ENCODE measurements around the gene RCN2.
"Not testable (repeated sequence)": the region's sequence is repeated elsewhere in the genome, so short reads cannot be mapped to it uniquely, and the experiment has no call there.

The RCN2 gene

DNA sequence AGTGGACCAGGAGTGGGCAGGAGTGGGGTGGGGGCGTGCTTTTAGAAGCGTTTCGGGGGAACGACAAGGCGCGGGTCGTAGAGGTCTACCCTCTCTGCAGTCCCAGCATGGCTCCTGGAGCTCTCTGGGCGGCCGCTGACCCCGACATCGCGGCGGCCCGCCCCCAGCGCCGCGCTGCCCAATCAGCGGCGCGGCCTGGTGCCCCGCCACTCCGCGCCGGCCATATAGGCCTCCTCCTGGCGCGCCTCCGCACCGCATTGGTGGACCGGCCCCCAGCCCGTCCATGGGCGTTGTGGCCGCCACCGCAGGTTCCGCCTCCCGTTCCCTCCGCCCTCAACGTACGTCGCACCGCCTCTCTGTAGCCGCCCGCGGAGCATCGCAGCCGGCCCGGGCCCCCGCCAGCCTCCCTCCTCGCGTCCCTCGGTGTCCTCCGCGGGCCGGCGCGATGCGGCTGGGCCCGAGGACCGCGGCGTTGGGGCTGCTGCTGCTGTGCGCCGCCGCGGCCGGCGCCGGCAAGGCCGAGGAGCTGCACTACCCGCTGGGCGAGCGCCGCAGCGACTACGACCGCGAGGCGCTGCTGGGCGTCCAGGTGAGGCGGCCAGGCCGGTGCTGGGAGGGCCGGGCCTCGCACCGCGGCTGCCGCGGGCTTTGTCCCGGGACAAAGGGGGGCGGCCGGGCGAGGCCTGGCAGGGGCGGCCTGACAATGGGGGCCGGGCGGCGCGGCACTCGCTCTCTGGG lies at the start of gene RCN2:
Gene RCN2, plus strand, starts transcription at position 353 of the 738 bp plus-strand sequence. Its CDS starts 93 bp downstream, at position 446.
- DNase-seq = peak; percentile 97

GRCh38 chr15:76885212-76885611 lies 46.3 kb upstream of the RCN2 start:
- no peak for DNase-seq

GRCh38 chr15:76887280-76888141 lies 44.0 kb upstream of the RCN2 start:
- not testable (repeated sequence) for DNase-seq

- DNase-seq = not testable (repeated sequence)
Measured at GRCh38 chr15:76892836-76893235, 38.7 kb upstream of the RCN2 start.

DNA sequence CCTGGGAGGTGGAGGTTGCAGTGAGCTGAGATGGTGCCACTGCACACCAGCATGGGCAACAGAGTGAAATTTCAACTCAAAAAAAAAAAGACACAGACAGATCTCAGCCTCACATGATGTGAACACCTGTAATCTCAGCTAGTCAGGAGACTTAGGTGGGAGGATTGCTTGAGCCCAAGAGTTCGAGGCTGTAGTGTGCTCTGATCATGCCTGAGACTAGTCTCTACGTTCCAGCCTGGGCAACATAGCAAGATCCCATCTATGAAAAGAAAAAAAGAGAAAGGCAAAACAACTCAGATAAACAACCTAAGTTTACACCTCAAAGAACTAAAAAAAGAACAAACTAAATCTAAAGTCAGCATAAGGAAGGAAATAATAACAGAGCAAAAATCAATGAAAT lies 37.4 kb upstream of the RCN2 start:
- no peak for DNase-seq

GRCh38 chr15:76898102-76898501 lies 33.4 kb upstream of the RCN2 start:
- no peak for DNase-seq

- DNase-seq = not testable (repeated sequence)
Measured at GRCh38 chr15:76899176-76899930, 32.2 kb upstream of the RCN2 start.

GRCh38 chr15:76899931-76900310 lies 31.6 kb upstream of the RCN2 start:
- DNase-seq = not testable (repeated sequence)

GRCh38 chr15:76901965-76902364 lies 29.6 kb upstream of the RCN2 start:
- no peak for DNase-seq

- DNase-seq = peak; percentile 47
Measured at GRCh38 chr15:76903251-76903681, 28.3 kb upstream of the RCN2 start.

- no peak for DNase-seq
Measured at GRCh38 chr15:76904461-76905012, 27.0 kb upstream of the RCN2 start.

DNA sequence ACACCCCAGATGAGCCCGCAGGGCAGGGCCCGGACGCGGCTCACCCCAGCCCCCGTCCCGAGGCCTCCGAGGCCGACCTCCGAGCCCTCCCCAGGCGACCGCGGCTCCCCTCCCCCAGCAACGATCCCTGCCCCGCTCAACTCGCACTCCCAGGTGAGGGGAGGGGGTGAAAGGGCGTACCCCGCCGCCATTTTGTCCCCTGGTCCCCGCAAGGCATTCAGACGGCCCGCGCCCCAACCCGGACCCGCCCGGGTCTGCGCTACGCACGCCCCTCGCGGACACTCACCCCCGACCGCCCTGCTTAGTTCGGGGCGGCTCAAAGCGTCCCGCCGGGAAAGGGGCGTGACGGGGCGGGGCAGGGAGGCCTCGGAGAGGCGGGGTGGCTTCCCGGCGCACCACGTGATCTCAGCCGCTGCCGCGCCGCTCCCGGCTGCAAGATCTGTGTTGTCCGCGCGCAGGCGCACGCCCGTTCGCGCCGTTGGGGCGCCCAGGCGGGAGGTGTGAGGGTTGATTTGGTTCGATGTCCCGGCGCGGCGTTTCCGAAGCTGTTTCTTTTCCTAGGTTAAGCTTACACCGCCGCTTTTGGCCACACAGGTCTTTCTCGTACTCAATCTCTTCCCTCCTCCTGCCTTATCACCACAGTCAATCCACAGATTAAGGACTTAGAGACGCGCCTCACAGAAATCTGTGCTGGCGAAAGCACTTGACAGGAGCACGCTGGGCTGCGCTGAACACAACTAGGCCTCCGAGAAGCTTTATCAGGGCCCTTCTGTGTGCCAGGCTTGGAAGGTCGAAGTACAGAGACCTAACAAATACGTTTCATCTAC lies 26.3 kb upstream of the RCN2 start, which contains the start of gene SCAPER:
Gene SCAPER, minus strand, starts transcription at position 328 of the 827 bp plus-strand sequence. CDS start 21,523 bp downstream, outside the sequence.
- peak; percentile 89 for DNase-seq

- no peak for DNase-seq
Measured at GRCh38 chr15:76905855-76906254, 25.7 kb upstream of the RCN2 start.

DNA sequence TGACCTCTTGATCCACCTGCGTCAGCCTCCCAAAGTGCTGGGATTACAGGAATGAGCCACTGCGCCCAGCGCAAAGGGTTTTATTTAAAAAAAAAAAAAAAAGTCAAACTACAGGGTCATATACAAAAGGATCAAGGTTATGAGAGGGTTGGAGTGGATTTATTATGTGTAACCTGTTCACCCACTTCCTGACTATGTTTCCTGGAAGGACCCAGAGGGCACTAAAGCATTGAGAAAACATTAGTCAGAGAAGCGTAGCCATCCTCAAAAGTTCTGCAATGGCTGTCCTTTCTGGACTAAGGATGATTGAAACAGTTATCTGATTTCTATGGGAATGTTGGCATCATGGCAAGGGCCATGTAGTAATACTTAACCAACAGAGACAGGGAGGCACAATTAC lies 19.1 kb upstream of the RCN2 start:
- DNase-seq = no peak

- DNase-seq = no peak
Measured at GRCh38 chr15:76913737-76914136, 17.8 kb upstream of the RCN2 start.

DNA sequence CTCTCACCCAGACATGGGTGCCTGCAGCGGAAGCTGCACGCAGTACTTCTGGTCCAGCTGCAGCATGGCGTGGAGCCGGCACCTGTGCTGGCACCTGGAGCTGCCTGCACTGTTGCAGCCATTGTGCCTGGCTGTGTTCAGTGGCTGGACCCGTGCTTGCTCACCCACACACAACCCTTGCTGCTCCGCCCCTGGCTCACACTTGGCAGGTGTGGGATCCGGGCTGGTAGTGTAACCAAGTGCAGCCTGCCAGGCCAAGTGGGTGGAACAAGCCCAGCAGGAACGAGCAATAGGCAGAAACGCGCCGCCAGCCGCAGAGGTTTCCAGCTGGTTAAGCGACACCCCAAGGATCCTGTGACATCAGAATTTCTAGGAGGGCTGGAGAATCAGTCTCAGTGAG lies 15.2 kb upstream of the RCN2 start:
- no peak for DNase-seq

- no peak for DNase-seq
Measured at GRCh38 chr15:76928201-76928600, 3.3 kb upstream of the RCN2 start.

DNA sequence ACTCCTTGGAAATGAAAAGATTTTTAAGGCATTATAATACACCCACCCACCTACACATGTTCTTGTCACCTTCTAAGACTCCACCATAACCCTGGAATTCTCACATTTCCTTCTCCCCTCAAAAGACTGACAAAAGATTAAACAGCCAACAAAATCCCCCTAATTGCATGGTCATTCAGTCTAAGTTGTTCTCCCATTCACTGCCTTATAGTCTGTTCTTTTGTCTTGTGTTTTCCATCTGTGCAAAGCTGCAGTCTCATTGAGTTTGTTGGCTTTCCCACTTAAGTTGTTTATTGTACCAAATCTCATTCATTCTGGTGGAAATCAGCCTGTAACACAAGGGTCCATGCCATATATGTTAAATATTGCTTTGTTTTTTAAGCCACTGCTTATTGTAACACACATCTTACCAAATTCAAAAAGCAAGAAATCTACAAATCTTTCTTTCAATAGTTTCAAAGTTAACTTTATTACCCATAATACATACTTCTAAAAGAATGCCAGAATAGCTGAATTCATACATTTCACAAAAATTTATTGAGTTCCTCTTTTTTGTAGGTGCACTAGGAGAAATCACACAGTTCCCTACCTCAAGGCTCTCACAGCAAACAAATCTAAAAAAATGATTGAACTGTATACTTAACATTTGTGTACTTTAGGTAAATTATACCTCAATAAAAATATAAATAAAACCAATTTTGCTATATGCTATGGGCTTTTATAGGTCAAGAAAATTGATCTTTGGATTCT lies 2.4 kb upstream of the RCN2 start:
- DNase-seq = no peak

DNA sequence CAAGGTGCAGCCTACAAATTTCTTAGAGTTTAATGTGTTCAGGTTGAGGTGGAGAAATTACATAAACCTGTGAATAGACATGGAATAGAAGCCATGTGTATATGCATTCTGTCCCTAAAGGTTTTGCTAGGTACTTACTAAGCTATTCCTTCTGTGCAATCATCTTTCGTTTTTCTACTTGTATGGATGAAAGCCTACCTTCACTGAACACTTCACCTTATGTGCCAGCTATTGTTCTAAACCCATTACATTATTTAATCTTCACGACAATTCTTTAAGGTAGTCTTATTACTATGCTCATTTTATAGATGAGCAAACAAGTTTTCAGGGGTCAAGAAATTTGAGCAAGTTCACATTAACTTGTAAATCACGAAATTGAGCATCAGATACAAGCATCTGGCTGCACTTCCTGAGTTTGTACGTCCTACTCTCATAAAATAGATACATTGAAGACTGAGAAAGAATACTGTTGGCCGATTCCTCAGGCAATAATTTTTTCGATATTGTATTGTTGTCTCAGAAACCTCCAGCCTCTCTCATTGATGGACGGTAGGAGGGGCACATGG lies 635 bp upstream of the RCN2 start:
- no peak for DNase-seq

DNA sequence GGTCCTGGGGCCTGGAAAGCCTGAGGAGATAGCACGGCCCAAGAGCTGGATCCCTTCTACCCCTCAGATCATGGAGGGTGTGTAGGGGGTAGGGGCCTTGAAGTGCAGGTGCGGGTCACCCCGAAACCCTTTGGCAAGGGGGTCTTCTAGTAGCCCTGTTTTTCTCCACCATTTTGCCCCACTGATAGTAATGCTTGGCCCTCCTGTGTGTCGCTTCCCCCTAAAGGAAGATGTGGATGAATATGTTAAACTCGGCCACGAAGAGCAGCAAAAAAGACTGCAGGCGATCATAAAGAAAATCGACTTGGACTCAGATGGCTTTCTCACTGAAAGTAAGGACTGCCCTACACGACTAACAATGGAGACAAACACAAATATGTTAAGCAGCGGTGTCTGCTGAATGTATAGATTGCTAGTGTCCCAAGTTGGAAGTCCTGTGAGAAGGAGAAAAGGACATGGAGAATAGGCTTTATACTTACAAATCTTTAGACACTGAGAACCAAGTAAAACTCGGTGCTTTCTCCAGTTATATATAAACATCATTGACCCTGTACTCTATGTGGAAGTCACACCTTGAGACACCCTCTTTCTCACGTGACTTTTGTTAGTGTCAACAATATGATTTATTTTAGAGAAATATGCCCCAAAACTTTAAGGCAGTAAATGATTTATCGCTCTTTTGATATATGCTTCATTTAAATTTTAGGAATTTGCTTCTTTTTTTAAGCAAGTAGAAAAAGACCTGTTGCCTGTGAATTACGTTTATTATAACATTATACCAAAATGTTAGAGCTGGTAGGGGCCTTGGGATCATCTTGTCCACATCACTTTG lies 802 bp downstream of the RCN2 start:
- no peak for DNase-seq

All from inflammatory macrophage treated with lipopolysaccharide for 4 hours (primary cell).